Choroid plexus epithelial cell (primary cell): ENCODE results near the gene TYMP.
A peak's percentile ranks its signal among the peaks of the same experiment; 100 is the strongest.

Experiments
- DNase-seq: peaks from one replicate; pipeline ENCODE4 v3.0.0-alpha.2; 2010; ENCODE audit warnings: low read depth
- H3K4me3 ChIP-seq: 2 replicates; pipeline ENCODE4 v1.5.1; 2011; ENCODE audit warnings: low read depth, mild to moderate bottlenecking, control low read depth, low read length, moderate library complexity
- TF ChIP-seq, protein P1 (sequence below): conservative IDR thresholded peaks from 2 replicates; pipeline ENCODE4 v1.5.1; 2011; ENCODE audit warnings: low read depth, mild to moderate bottlenecking, control low read depth, inconsistent platforms, low read length, moderate library complexity

Gene TYMP

DNA sequence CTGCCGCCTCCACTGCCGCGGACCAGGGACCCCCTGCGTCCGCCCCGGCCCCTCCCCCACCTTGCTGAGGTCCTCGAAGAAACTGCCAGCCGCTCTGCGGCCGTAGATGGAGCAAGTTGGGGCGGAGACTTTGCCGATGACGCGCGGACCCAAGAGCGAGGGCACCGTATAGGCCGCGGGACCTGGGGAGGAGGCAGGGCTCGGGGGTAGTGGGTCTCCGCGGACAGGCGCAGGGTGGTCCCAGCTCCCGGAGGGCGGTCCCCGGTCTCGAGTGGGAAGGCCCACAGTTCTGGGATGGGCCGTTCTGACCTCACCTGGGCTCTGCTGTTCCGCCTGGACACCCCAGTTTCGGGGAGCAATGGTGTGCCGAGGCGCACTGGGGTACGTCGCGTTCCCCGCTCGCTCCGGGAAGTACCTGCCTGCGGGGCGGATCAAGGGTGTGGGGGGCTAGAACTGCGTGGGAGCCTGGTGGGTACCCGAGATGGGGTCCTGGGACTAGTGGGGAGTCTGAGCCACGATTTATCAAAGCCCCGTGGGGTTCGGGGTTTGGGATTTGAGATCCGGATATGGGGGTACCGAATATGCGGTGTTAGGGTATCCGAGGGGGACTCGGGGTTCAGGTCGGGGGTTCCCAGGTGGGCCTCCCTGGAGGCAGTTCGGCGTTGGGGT lies 1.2 kb upstream of the TYMP start:
- DNase-seq = peak; percentile 90
- TF ChIP-seq, protein P1, sequence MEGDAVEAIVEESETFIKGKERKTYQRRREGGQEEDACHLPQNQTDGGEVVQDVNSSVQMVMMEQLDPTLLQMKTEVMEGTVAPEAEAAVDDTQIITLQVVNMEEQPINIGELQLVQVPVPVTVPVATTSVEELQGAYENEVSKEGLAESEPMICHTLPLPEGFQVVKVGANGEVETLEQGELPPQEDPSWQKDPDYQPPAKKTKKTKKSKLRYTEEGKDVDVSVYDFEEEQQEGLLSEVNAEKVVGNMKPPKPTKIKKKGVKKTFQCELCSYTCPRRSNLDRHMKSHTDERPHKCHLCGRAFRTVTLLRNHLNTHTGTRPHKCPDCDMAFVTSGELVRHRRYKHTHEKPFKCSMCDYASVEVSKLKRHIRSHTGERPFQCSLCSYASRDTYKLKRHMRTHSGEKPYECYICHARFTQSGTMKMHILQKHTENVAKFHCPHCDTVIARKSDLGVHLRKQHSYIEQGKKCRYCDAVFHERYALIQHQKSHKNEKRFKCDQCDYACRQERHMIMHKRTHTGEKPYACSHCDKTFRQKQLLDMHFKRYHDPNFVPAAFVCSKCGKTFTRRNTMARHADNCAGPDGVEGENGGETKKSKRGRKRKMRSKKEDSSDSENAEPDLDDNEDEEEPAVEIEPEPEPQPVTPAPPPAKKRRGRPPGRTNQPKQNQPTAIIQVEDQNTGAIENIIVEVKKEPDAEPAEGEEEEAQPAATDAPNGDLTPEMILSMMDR = no peak
- H3K4me3 ChIP-seq = peak overlapping the region; percentile 62

DNA sequence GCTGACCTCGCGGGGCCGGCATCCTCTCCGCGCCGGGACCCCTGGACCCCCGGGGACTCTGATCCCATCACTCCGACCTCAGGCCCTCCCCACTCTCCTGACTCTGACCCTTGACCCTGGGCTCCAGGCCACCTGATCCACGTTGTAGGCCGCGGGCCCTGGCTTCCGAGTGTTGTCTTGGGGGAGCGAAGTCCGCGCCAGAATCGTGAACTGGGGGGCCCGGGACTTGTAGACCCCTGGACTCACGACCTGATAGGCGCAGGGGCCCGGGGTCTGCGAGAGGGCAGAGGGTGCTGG lies 716 bp upstream of the TYMP start:
- TF ChIP-seq, protein P1 = no peak
- H3K4me3 ChIP-seq = peak overlapping the region; percentile 62
- no peak for DNase-seq

DNA sequence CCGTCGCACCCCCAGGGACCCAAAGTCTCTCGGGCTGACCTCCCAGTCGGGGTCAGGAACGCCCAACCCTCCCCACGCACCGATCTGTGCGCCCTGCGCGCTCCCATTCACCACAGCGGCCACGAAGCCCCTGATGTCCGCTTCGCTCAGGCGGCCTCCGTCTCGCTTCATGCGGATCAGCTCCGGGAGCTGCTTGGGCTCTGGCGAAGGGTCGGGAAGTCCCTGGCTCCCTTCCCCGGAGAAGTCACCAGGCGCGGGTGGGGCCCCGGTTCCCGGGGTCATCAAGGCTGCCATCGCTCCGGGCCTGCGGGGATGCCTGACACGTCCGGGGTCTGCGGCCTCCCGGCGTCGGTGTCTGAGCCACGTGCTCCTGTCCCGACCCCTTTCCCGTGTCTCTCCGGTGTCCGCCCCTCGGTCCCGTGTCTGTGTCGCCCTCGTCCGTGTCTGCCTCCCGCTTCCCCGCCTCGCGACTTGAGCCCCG lies 356 bp downstream of the TYMP start:
- TF ChIP-seq, protein P1 = no peak
- peak overlapping the region; percentile 62 for H3K4me3 ChIP-seq
- DNase-seq = no peak

DNA sequence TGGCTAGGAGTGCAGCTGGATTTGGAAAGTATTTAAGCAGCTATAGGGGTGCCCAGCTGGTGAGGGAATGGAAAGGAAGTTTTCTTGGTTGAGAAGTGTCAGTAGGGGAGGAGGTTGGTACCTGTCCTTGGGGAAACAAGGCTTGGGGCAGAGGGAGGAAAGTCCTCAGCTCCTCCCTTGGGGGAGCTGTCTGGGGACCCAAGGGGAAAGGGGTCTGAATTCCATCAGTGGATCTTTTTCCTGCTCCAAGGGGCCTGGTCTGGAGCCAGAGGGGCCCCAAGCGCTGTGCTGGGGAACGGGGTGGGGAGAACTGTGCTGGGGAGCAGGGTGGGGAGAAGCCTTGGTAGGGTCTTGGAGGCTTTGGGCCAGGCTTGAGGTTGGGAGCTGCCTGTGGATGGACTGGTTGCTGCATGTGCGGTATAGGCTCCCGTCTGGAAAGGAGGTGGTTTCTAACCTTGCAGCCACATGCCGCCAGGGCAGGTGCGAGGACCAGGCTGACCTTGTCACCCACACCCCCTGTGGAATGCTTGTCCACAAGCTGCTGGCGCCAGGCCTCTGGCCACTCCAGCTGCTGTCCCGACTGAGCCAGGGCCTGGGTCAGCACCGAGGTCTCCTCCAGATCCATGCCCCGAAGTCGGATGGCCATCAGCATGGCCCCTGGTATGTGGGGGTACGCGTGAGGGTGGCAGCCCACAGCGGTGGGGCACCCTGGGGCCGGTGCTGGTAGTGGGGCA lies 963 bp downstream of the TYMP start:
- no peak for DNase-seq
- TF ChIP-seq, protein P1 = no peak
- peak overlapping the region; percentile 62 for H3K4me3 ChIP-seq

DNA sequence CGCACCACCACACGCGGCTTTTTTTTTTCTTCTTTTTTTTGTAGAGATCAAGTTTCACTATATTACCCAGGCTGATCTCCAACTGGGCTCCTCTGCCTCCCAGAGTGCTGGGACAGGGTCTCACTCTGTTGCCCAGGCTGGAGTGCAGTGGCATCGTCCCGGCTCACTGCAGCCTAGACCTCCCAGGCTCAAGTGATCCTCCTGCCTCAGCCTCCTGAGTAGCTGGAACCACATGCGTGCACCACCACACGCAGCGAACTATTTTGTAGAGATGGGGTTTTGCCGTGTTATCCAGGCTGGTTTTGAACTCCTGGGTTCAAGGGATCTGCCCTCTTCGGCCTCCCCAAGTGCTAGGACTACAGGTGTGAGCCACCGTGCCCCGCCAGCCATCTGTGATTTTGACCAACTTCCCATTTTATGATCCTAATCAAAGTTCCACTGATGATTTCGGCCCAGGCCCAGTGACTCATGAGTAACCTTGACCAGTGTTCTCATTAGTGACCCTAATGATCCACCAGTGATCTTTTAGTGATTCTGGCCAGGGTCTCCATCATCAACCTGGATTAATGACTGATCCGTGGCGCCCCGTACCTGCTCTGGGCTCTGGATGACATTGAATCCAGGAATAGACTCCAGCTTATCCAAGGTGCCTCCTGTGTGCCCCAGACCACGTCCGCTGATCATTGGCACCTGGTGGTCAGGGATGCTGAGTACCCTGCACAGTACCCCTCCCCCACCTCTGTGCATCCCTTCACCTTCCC lies 1.7 kb downstream of the TYMP start:
- no peak for DNase-seq
- H3K4me3 ChIP-seq = no peak overlapping the region
- TF ChIP-seq, protein P1 = no peak

DNA sequence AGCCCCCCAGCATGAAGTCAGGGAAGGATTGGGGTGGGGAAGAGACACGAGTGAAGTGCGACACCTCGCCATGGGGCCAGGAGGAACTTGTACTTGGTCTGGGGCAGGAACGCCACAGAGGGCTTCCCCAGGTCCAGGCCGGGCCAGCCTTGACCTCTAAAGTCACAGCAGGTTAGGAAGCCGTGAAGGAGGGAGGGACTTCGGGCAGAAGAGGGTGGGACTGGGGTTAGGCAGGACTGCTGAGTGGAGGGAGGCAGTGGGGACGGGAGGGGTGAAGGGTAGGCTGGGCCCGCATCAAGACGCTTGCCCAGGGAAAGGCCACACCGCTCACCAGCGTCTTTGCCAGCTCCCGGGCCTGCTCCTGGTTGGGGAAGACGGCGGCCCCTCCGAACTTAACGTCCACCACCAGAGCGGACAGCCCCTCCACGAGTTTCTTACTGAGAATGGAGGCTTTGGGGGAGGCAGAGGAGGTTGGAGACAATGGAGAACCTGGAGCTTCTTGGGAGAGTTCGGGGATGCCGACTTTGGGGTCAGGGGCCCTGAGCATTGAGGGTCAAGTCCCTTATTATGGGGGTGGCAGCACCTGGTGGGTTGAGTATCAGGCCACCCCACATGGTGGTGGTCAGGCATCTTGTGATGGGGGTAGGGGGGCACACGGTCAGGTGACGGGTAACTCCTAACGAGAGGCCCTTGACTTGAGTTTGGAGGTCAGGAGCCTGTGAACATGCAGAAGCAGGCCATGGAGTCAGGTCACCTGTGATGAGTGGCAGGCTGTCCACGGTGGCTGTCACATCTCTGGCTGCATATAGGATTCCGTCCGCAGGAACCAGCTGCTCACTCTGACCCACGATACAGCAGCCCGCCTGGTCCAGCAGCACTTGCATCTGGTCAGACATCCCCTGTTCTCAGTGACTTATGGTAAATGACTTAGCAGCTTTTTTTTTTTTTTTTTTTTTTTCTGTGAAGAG lies 2.7 kb downstream of the TYMP start:
- no peak for DNase-seq
- TF ChIP-seq, protein P1 = no peak
- peak overlapping the region; percentile 84 for H3K4me3 ChIP-seq
